IPS DF 4.7 (cell line): Measurements from ENCODE around the gene ATF7.

Experiments
- DNase-seq: peaks from one replicate; pipeline ENCODE4 v3.0.0-alpha.2; 2013; ENCODE audit warnings: low spot score; ENCODE audit errors: extremely low read depth

ATF7 gene

DNA sequence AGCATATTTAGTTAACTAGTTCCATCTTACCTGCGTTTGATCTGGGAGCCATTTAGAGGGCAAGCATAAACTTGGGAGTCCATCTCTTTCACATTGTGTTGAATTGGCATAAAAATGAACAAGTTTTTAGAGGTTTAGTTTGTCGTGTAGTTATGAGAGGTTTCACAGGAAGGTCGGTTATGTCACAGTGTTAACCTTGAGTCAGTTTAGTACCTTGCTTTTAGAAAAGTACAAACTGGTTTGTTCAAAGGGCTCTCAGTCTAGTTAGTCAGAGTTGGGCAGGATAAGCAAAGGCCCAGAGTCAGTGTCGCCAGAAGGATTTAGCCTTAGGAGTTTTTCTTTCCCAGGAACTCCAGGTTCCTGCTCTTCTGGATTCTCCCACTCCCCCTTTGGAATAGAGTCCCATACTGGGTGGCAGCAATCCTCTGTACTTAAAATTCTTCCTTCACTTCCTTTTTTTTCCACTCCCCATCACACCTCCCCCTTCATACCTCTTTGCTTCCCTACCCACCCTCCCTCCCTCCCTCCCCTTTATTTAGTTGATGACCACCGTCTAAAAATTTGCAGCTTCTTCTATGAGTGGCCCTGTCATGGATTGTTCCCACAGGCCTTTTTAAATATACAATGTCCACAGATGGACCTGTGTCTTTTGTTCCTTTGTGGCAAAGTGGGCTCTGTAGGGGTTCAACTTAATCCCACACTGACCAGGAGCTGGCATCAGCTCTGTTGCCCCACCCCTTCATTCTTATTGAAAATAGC lies 162.2 kb downstream of the ATF7 start:
- DNase-seq = no peak

DNA sequence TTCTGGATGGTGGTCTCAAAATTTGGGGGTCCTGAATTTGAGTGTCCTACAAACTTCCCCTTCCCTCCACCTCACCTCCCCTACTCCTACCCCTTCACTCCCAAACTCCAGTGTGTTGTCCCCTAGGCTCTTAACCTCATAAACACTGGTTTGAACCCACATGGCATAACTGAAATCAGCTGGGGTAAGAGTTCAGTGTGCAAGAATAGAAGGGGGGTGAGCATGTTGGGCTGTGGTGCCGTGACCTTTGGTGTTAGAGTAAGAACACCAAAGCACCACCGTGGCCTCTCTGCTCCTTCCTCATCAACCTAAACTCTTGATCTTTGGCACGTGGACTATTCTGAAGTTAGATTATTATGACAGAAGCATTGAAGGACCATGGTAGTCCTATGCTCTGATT lies 163.2 kb downstream of the ATF7 start:
- DNase-seq = no peak

DNA sequence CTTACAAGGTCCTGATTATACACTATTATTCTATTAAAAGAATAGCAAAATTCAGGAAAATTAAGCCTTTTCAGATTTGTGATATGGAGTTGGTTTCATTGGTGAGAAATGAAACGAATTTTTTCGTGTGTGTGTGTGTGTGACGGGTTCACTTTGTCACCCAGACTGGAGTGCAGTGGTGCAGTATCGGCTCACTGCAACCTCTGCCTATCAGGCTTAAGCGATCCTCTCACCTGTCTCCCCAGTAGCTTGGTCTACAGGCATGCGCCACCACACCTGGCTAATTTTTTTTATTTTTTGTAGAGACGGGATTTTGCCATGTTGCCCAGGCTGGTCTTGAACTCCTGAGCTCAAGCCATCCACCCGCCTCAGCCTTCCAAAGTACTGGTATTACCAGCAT lies 164.6 kb downstream of the ATF7 start:
- DNase-seq = no peak

DNA sequence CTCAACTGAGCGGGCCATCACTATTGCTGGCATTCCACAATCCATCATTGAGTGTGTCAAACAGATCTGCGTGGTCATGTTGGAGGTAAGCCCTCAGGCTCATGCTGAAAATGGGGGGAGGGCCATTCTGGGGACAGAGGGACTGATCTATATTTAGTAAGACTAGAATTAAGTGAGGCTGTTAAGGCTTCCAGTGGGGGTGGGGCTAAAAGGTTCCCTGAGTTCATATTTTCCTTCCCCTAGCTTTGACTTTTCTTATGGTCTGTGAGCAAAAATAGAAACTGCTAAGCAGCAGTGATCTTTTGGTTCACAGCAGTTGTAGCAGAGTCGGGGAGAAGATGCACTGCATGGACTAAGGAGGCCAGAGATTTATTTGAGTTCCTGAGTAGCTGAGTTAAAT lies 165.1 kb downstream of the ATF7 start:
- DNase-seq = no peak

DNA sequence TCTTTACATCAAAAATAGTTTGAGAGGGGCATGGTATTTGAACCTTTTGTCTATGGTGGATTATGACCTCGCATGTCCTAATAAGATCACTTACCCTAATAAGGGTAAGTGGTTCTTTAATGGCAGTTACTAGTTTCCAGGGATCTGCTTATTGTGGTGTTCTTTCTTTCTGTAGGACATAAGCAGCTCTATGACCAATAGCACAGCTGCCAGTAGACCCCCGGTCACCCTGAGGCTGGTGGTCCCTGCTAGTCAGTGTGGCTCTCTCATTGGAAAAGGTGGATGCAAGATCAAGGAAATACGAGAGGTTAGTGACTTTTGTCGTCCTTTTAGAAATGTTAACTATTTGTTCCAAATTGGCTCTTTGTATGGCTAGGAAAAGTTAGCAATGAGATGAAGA lies 167.1 kb downstream of the ATF7 start:
- DNase-seq = no peak
